Skin epidermis (tissue), 12 donors: ENCODE measurements around the gene SLC26A4.
"Not testable (repeated sequence)": the region's sequence is repeated elsewhere in the genome, so short reads cannot be mapped to it uniquely, and the experiment has no call there.

Source experiments
- H3K27ac ChIP-seq, 21 experiments: fragments of 200-600 bp; sonication (generic) in 11 of 21; one replicate each; pipeline ENCODE4 v1.5.0; 2020; ENCODE audit warnings: mild to moderate bottlenecking in 3 of 21, inconsistent platforms in 2 of 21, moderate library complexity in 2 of 21
- H3K4me3 ChIP-seq, 7 experiments: fragments of 200-600 bp; sonication (generic) in 2 of 7; one replicate each; pipeline ENCODE4 v1.5.0; 2020; ENCODE audit warnings: inconsistent platforms in 2 of 7, mild to moderate bottlenecking in 2 of 7, moderate library complexity in 1 of 7

The SLC26A4 gene

GRCh38 chr7:107660381-107661080, at the start of gene SLC26A4:
Gene SLC26A4, plus strand, starts transcription at chr7:107660828. Its CDS starts 814 bp downstream, at chr7:107661642.
- Histone ChIP-seq H3K27ac (no peak within 1 kb of the TSS), H3K4me3 (peak within 1 kb of the TSS; percentile 18 to 43 (median 24))

DNA sequence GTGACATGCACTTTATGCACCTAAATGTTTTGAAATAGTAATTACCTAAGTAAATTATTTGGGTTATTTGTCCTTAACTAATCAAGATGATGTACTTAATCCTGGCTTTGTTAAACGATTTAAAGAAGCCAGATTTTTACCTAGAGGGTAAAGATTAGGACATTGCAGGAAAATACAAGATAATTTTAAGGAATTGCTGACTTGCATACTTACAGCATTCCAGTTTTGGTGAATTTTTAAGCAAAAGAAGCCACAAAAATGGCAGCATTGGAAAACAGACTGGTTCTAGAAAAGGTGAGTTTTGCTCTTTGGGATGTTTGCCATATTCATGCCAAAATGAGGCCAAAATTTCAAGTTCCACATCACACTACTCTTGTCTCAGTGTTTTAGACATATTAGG, 47.2 kb upstream of the SLC26A4 start:
- Histone ChIP-seq H3K4me3 (no peak overlapping the region), H3K27ac (no peak overlapping the region)

- Histone ChIP-seq H3K4me3 (no peak overlapping the region), H3K27ac (no peak overlapping the region)
Measured at GRCh38 chr7:107613948-107614347, 46.7 kb upstream of the SLC26A4 start.

DNA sequence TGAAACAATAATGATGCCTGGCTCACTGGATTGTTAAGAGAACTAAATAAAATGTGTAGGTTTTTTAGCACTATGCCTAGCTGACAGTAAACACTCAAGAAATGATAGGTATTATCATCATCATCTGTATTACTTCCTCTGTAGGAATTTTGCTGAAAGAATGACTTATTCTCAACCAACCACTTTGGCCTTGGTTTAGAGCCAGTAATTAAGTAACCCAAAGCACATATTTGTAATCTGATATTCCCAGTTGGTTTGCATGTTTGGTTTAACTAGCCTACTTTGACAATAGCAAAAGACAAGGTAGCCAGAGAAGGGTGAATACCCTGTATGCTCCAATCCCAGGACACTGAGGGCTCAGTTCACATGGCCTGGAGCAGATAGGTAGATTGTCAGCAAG, 46.2 kb upstream of the SLC26A4 start:
- H3K27ac ChIP-seq: no peak overlapping the region
- no peak overlapping the region for H3K4me3 ChIP-seq

DNA sequence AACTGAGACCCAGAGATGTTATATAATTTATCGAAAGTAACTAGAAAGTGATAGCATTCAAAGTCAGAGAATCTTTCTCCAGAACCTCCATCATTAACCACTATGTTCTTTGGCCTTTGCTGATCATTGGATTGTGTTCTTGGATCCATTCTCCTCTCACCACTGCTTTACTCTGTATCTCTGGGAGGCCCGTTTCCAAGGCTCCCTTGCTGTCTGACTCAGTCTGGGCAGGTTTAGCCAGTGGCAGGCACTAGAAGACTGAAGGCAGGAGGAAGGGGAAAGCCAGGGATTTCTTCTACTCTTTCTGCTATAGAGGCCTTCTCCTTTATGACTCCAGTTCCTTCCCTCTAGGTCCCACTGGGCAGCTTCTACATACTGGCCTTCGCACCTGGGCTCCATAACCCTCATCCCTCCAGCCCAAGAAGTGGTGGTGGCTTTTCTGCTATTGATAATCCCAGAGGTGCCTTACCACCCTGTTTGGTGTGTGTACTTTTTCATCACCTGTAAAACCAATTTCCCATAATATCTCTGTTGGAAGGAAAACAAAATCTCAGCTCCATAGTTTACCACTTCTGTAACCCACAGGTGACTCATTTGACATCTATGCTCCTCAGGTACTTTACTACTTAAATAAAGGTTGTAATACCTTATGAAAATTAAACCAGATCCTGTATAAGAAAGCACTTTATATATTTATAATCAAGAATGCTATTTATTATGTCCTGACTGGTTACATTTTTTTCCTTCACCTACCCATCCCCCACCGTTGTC, 44.5 kb upstream of the SLC26A4 start:
- H3K27ac ChIP-seq: no peak overlapping the region
- no peak overlapping the region for H3K4me3 ChIP-seq

DNA sequence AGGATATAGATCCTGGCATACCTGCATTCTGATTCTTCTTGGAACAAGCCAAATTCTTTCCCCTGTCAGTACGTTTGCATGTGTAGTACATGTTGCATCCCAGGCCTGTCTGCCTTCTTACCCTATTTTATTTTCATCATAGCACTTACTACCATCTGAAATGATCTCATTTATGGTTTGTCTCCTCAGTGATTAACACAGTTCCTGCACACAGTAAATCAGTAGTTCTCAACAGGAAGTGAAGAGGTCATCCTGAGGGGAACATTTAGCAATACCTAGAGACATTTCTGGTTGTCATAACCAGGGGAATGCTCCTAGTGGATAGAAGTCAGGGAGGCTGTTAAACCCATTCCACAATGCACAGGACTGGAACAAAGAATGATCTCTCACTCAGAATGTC, 38.2 kb upstream of the SLC26A4 start:
- no peak overlapping the region for H3K27ac ChIP-seq
- H3K4me3 ChIP-seq: no peak overlapping the region

GRCh38 chr7:107622894-107623293, 37.7 kb upstream of the SLC26A4 start:
- H3K4me3 ChIP-seq: no peak overlapping the region
- no peak overlapping the region for H3K27ac ChIP-seq

DNA sequence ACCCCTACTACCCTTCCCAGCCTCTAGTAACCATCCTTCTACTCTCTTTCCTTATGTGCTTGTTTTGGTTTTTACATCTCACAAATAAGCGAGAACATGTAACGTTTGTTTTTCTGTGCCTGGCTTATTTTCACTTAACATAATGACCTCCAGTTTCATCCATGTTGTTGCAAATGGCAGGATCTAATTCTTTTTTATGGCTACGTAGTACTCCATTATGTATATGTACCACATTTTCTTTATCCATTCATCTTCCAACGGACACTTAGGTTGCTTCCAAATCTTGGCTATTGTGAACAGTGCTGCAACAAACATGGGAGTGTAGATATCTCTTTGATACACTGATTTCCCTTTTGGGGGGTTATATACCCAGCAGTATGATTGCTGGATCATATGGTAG, 33.6 kb upstream of the SLC26A4 start:
- Histone ChIP-seq H3K27ac (no peak overlapping the region), H3K4me3 (no peak overlapping the region)

- Histone ChIP-seq H3K27ac (no peak overlapping the region), H3K4me3 (no peak overlapping the region)
Measured at GRCh38 chr7:107628461-107629064, 32.1 kb upstream of the SLC26A4 start.

- Histone ChIP-seq H3K4me3 (no peak overlapping the region), H3K27ac (no peak overlapping the region)
Measured at GRCh38 chr7:107630342-107630741, 30.3 kb upstream of the SLC26A4 start.

- H3K4me3 ChIP-seq: no peak overlapping the region
- H3K27ac ChIP-seq: no peak overlapping the region
Measured at GRCh38 chr7:107631588-107632491, 28.8 kb upstream of the SLC26A4 start.

- Histone ChIP-seq H3K4me3 (no peak overlapping the region), H3K27ac (no peak overlapping the region)
Measured at GRCh38 chr7:107632492-107632865, 28.1 kb upstream of the SLC26A4 start.

DNA sequence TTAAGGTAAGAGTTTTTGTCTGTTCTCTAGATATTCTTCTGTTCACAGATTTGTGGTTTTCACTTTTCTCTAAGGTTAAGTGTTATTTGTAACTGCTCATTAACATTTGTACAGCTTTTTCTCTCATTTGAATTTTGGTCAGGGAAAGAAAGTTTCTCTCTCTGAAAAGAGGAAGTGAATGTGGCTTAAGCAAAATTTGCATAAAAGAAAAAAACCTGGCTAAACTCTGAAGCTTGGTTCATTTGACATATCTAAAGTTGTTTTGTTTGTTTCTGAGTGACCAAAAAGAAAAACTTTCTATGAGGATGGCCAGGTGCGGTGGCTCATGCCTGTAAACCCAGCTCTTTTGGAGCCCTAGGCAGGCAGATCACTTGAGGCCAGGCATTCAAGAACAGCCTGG, 22.0 kb upstream of the SLC26A4 start:
- no peak overlapping the region for H3K4me3 ChIP-seq
- no peak overlapping the region for H3K27ac ChIP-seq

GRCh38 chr7:107639070-107639469, 21.6 kb upstream of the SLC26A4 start:
- H3K27ac ChIP-seq: not testable (repeated sequence)

GRCh38 chr7:107641676-107642075, 19.0 kb upstream of the SLC26A4 start:
- Histone ChIP-seq H3K27ac (no peak overlapping the region), H3K4me3 (no peak overlapping the region)

More at GRCh38 chr7:107639070-107639469, 21.6 kb upstream of the SLC26A4 start:
- not testable (repeated sequence) for H3K4me3 ChIP-seq

DNA sequence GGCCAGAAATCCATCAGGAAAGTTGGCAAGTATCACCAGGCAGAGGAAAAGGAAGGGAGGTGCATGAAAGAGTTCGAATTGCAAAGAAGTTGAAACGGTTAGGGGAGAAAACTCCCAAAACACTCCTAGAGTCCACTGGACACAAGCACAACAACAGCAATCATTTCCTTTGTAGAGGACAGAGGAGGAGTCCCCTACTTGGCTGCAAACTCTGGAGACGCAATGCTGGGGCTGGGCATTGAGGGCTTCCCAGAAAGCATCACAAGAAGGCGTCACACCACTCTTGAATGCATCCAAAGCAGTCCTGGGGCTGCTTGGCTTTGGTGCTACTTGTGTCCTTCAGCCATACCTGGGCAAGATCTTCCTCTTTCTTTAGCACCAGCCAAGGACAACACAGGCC, 18.1 kb upstream of the SLC26A4 start:
- H3K27ac ChIP-seq: no peak overlapping the region
- no peak overlapping the region for H3K4me3 ChIP-seq

- no peak overlapping the region for H3K4me3 ChIP-seq
- H3K27ac ChIP-seq: no peak overlapping the region
Measured at GRCh38 chr7:107643407-107643806, 17.2 kb upstream of the SLC26A4 start.

DNA sequence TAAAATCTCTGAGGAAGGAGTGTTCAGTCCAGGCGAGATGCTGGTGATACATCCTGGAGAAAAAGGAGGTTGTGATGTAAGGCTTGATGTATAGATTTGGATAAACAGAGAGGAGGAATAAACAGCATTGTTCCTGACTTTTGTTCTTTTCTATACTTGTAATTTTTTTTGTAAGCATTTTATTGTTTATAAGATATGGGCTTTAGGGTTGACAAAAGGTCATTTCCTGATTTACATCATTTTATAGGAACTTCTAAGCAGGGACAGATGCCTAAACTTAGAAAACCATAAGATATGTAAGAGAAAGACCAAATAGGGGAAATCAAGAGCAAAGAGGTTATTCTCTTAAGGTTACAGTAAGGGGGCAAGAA, 16.7 kb upstream of the SLC26A4 start:
- H3K27ac ChIP-seq: no peak overlapping the region
- no peak overlapping the region for H3K4me3 ChIP-seq

- Histone ChIP-seq H3K27ac (no peak overlapping the region), H3K4me3 (no peak overlapping the region)
Measured at GRCh38 chr7:107644309-107644974, 16.2 kb upstream of the SLC26A4 start.

DNA sequence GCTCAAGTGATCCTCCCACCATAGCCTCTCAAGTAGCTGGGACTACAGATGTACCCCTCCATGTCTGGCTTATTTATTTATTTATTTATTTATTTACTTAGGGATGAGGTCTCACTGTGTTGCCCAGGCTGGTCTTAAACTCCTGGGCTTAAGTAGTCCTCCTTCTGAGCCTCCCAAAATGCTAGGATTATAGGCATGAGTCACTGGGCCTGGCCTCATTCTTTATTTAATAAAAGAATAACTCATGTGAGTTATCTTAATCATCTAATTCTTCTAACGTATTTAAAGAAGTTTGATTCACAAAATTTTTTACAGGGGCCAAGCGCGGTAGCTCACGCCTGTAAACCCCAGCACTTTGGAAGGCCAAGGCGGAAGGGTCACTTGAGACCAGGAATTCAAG, 8.0 kb upstream of the SLC26A4 start:
- no peak overlapping the region for H3K4me3 ChIP-seq
- no peak overlapping the region for H3K27ac ChIP-seq
